HCT116 (cell line): ENCODE data around the gene FOXP1.

Source experiments
- CEBPB ChIP-seq: IDR thresholded peaks from 2 replicates; pipeline ENCODE4 v1.6.1; 2012; ENCODE audit warnings: low read depth
- CTCF ChIP-seq, 3 experiments: fragments of 200-600 bp in 1 of 3; sonication (generic) in 1 of 3; IDR thresholded peaks in 2 of 3; conservative IDR thresholded peaks in 1 of 3; 2 replicates each; pipeline ENCODE4 v1.5.1; 2012 to 2017; ENCODE audit warnings: low read depth in 2 of 3, low read length in 2 of 3, antibody characterized with exemption in 1 of 3, borderline replicate concordance in 1 of 3, control low read depth in 1 of 3, mild to moderate bottlenecking in 1 of 3, mixed read lengths in 1 of 3, mixed run types in 1 of 3, moderate library complexity in 1 of 3; ENCODE audit not compliant: insufficient read depth in 1 of 3
- EZH2 ChIP-seq: fragments of 200-600 bp; sonication (generic); IDR thresholded peaks from 2 replicates; pipeline ENCODE4 v1.6.1; 2017; ENCODE audit warnings: antibody characterized with exemption, mixed run types
- EZH2phosphoT487 ChIP-seq: fragments of 200-600 bp; IDR thresholded peaks from 2 replicates; pipeline ENCODE4 v1.6.1; 2018; ENCODE audit warnings: antibody characterized with exemption, borderline replicate concordance
- MAX ChIP-seq: IDR thresholded peaks from 2 replicates; pipeline ENCODE4 v1.6.1; 2012
- POLR2A ChIP-seq: IDR thresholded peaks from 2 replicates; pipeline ENCODE4 v1.7.0; 2011; ENCODE audit warnings: borderline replicate concordance; ENCODE audit not compliant: insufficient read depth, insufficient read length; ENCODE audit errors: extremely low read depth
- RAD21 ChIP-seq: IDR thresholded peaks from 2 replicates; pipeline ENCODE4 v1.6.1; 2012; ENCODE audit warnings: low read depth, mild to moderate bottlenecking

DNA sequence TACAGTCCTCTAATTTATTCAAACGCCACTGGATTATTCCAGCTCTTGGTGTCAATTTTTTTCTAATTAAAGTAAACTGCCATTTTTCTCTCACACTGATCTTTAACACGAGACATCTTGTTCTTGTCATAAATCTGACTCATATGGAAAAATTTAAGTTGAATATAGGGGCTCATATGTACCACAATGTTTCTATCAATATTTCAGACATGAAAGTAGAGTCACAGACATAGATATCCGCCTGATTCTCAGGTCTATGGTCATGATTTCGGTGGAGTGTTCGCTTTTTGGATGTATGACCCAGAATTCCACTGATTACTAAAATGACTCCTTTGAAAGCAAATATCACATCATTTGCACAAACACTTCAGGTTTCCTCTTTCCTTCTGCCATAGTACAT, 552.8 kb downstream of the FOXP1 start:
- TF ChIP-seq CTCF (IDR thresholded peaks at IDR 0.05 in 2 of 3, conservative IDR thresholded peaks at IDR 0.05 in 1 of 3; ENCODE audit: borderline replicate concordance in 1 of 3, insufficient read depth in 1 of 3, low read depth in 2 of 3, low read length in 2 of 3) (no peak), EZH2phosphoT487 (no peak), RAD21 (no peak), POLR2A (no peak), CEBPB (no peak), EZH2 (no peak), MAX (no peak)
